Measurements from ENCODE around the gene MAST3.

GRCh38 chr19:18091217-18091608, 6.4 kb upstream of the MAST3 start:
- TF ChIP-seq CTCF (conservative IDR thresholded peaks at IDR 0.05 in 1 of 2, IDR thresholded peaks at IDR 0.05 in 1 of 2; ENCODE audit: extremely low read depth in 1 of 2, insufficient read depth in 1 of 2, low read depth in 1 of 2, low read length in 2 of 2), result no peak
- TF ChIP-seq EZH2 (IDR thresholded peaks at IDR 0.05; ENCODE audit: borderline replicate concordance, low read length), result no peak

Data from mammary epithelial cell (primary cell).